Measurements from ENCODE around the gene NTM.

- TF ChIP-seq CTCF (IDR thresholded peaks at IDR 0.05) (no peak), ZFX (IDR thresholded peaks at IDR 0.05; ENCODE audit: borderline replicate concordance) (no peak)
These were observed 467.6 kb downstream of the NTM start for GRCh38 chr11:131838016-131838415.
